CD4-positive, alpha-beta T cell (primary cell): ENCODE results near the gene TNFRSF9. TPM values are rescaled to one million over a fixed set of nuclear protein-coding genes. Genes with fewer than 3 reads are reported as not detected.
"Not testable (repeated sequence)": the region's sequence is repeated elsewhere in the genome, so short reads cannot be mapped to it uniquely, and the experiment has no call there.

ENCODE experiments used
- ATAC-seq: fragments of 200-7000 bp; cut with Tn5 transposase; one replicate; pipeline ENCODE4 v1.10.0; 2022; ENCODE audit warnings: mild to moderate bottlenecking; ENCODE audit not compliant: poor library complexity
- CTCF ChIA-PET: fragments of 350-600 bp; sonication (Branson Sonifier 250); formaldehyde crosslinking; loops from one replicate; lab custom pipeline; 2021; ENCODE audit warnings: antibody characterized with exemption, inconsistent platforms; lab: Charles Lee
- POLR2A ChIA-PET: fragments of 350-600 bp; sonication (Branson Sonifier 250); formaldehyde crosslinking; loops from one replicate; lab custom pipeline; 2021; ENCODE audit warnings: antibody characterized with exemption, inconsistent platforms; lab: Charles Lee
- DNase-seq, 14 experiments: peaks; one replicate each; pipeline ENCODE4 v3.0.0-alpha.2; 2013 to 2020; ENCODE audit warnings: mixed read lengths in 2 of 14
- H3K27ac ChIP-seq, 2 donors: one replicate each; pipeline versions ENCODE4 v1.5.1 to v1.7.0; 2013; ENCODE audit warnings: low read length in 2 of 2, low read depth in 1 of 2, mild to moderate bottlenecking in 1 of 2
- H3K27me3 ChIP-seq, 2 experiments: 1 replicate in 1 of 2; 2 replicates in 1 of 2; pipeline versions ENCODE4 v1.6.1 to v1.7.0; 2013; ENCODE audit warnings: low read length in 2 of 2, control low read depth in 1 of 2, mild to moderate bottlenecking in 1 of 2, moderate library complexity in 1 of 2; ENCODE audit not compliant: insufficient read depth in 2 of 2, control insufficient read depth in 1 of 2
- H3K36me3 ChIP-seq: one replicate; pipeline ENCODE4 v1.6.1; 2013; ENCODE audit warnings: low read length, control low read depth; ENCODE audit not compliant: insufficient read depth
- H3K4me1 ChIP-seq: one replicate; pipeline ENCODE4 v1.6.1; 2013; ENCODE audit warnings: low read length, control low read depth; ENCODE audit not compliant: insufficient read depth
- H3K4me3 ChIP-seq: one replicate; pipeline ENCODE4 v1.5.1; 2013; ENCODE audit warnings: mild to moderate bottlenecking, low read length, moderate library complexity
- H3K9me3 ChIP-seq, 2 experiments: 1 replicate in 1 of 2; 2 replicates in 1 of 2; pipeline versions ENCODE4 v1.6.1 to v1.7.0; 2013; ENCODE audit warnings: low read length in 2 of 2, mild to moderate bottlenecking in 2 of 2, control low read depth in 1 of 2, moderate library complexity in 1 of 2; ENCODE audit not compliant: control insufficient read depth in 1 of 2, insufficient read depth in 1 of 2
- H3K27ac Mint-ChIP-seq: one replicate; pipeline ENCODE4 v1.8.0; 2020; ENCODE audit warnings: mixed read lengths
- H3K27me3 Mint-ChIP-seq: one replicate; pipeline ENCODE4 v1.8.0; 2021; ENCODE audit warnings: mixed read lengths
- H3K36me3 Mint-ChIP-seq: one replicate; pipeline ENCODE4 v1.8.0; 2021; ENCODE audit warnings: low read depth, mixed read lengths
- H3K4me1 Mint-ChIP-seq: one replicate; pipeline ENCODE4 v1.8.0; 2021; ENCODE audit warnings: low read depth, mixed read lengths
- H3K4me3 Mint-ChIP-seq: one replicate; pipeline ENCODE4 v1.8.0; 2020; ENCODE audit warnings: mild to moderate bottlenecking, mixed read lengths
- H3K9me3 Mint-ChIP-seq: one replicate; pipeline ENCODE4 v1.8.0; 2020; ENCODE audit warnings: mixed read lengths
- CTCF ChIP-seq: fragments of 200-600 bp; IDR thresholded peaks from one replicate; pipeline ENCODE4 v1.8.0; 2022; ENCODE audit warnings: antibody characterized with exemption, mild to moderate bottlenecking
- intact Hi-C, 2 experiments: fragments of 100-400 bp; cut with DNase I in 1 of 2; cut with micrococcal nuclease in 1 of 2; formaldehyde crosslinking; loops; one replicate each; pipeline versions ENCODE4 v1.15.1 to v1.9.0; 2023 to 2025; cut with DNase I, micrococcal nuclease
- total RNA-seq, 174 experiments: library from RNA in 2 of 174; stranded (reverse) in 2 of 174; gene quantifications; one replicate each; pipeline ENCODE4 v1.2.3 and lab custom pipeline; 2021 to 2026

Gene TNFRSF9
- total RNA-seq, 2 experiments from 2014 or later, result 0.52 to 0.84 TPM

- no peaks in the 10 kb centered on the region for H3K9me3 ChIP-seq
- Mint-ChIP-seq H3K4me1 (peaks cover 9% of the 10 kb centered on the region), H3K27me3 (no peaks in the 10 kb centered on the region), H3K4me3 (no peak overlapping the region), H3K9me3 (no peaks in the 10 kb centered on the region), H3K36me3 (no peaks in the 10 kb centered on the region), H3K27ac (no peak overlapping the region)
- POLR2A ChIA-PET, result interaction anchor here (1.2 kb wide), 1 partner anchor 11 kb away, joined by 5 read pairs; no protein-coding TSS in a partner anchor
- no peak for TF ChIP-seq CTCF
- no peaks in the 10 kb centered on the region for H3K27me3 ChIP-seq
- H3K36me3 ChIP-seq, result no peaks in the 10 kb centered on the region
- no peak overlapping the region for H3K27ac ChIP-seq
- CTCF ChIA-PET, result interaction anchor here (1.2 kb wide), 1 partner anchor 12 kb away, joined by 3 read pairs; no protein-coding TSS in a partner anchor
- H3K4me1 ChIP-seq, result peaks cover 3% of the 10 kb centered on the region
- ATAC-seq (no peak), DNase-seq (no peak)
- H3K4me3 ChIP-seq, result no peak overlapping the region
- intact Hi-C loops, result no loop called here
Measured at GRCh38 chr1:7919880-7920279, 20.8 kb downstream of the TNFRSF9 start.

DNA sequence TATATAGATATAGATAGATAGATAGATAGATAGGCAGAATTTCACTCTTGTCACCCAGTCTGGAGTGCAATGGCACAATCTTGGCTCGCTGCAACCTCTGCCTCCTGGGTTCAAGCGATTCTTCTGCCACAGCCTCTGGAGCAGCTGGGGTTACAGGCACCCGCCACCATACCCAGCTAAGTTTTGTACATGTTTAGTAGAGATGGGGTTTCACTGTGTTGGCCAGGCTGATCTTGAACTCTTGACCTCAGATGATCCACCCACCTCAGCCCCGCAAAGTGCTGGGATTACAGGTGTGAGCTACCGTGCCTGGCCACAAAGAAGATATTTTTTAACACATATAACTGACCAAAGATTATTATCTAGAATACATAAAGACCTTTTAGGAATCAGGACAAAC lies 22.7 kb downstream of the TNFRSF9 start:
- CTCF ChIA-PET, H3K9me3 ChIP-seq, H3K27me3 ChIP-seq, ATAC-seq, H3K27ac Mint-ChIP-seq, intact Hi-C loops, H3K4me1 Mint-ChIP-seq, DNase-seq, H3K27ac ChIP-seq, H3K4me3 ChIP-seq, H3K27me3 Mint-ChIP-seq, H3K9me3 Mint-ChIP-seq, H3K4me1 ChIP-seq, H3K36me3 Mint-ChIP-seq, H3K4me3 Mint-ChIP-seq, POLR2A ChIA-PET, H3K36me3 ChIP-seq: not testable (repeated sequence)

DNA sequence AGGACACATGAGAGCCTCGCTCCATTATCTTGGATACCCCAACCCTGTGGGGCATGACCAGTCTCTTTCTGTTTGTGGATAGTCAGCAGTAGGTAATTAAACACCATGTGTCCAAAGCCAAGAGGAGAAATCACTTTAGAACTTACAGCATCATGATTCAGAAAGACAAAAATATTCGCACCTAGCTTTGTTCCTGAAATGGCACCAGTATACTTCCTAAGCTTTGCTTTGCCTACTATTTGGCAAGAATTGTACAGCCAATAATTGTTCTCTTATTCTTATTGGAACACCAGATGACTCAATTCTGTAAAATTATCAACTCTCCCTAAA lies 24.2 kb downstream of the TNFRSF9 start:
- POLR2A ChIA-PET, result no interaction called here
- no peak overlapping the region for H3K4me3 Mint-ChIP-seq
- intact Hi-C loops, result no loop called here

More for the DNA sequence above, 24.2 kb downstream of the TNFRSF9 start:
- no peak for DNase-seq
- H3K4me3 ChIP-seq, result no peak overlapping the region
- H3K9me3 ChIP-seq, result no peaks in the 10 kb centered on the region
- H3K4me1 Mint-ChIP-seq, result peaks cover 9% of the 10 kb centered on the region
- TF ChIP-seq CTCF, result no peak
- H3K36me3 ChIP-seq, result no peaks in the 10 kb centered on the region
- H3K27me3 Mint-ChIP-seq, result no peaks in the 10 kb centered on the region
- no peak overlapping the region for H3K27ac Mint-ChIP-seq
- H3K4me1 ChIP-seq, result peaks cover 3% of the 10 kb centered on the region
- ATAC-seq, result no peak
- no peaks in the 10 kb centered on the region for H3K36me3 Mint-ChIP-seq
- CTCF ChIA-PET, result no interaction called here
- H3K27ac ChIP-seq, result no peak overlapping the region
- H3K9me3 Mint-ChIP-seq, result no peaks in the 10 kb centered on the region
- no peaks in the 10 kb centered on the region for H3K27me3 ChIP-seq
